ENCODE results near the gene SEMA5B.

Gene SEMA5B

GRCh38 chr3:123072564-123072963 lies 45.0 kb upstream of the SEMA5B start:
- H3K4me3 ChIP-seq (ENCODE audit: low read depth in 1 of 2, low read length in 1 of 2): no peak overlapping the region
- H3K27me3 ChIP-seq: peaks cover 7% of the 10 kb centered on the region
- no peaks in the 10 kb centered on the region for H3K36me3 ChIP-seq
- TF ChIP-seq CTCF (IDR thresholded peaks at IDR 0.05): no peak
- H3K4me1 ChIP-seq (ENCODE audit: control insufficient read depth in 1 of 2, insufficient read depth in 1 of 2, low read depth in 1 of 2, low read length in 1 of 2): peaks cover 14 to 17% of the 10 kb centered on the region in 2 experiments
- H3K9me3 ChIP-seq: no peaks in the 10 kb centered on the region
- H3K27ac ChIP-seq: peak overlapping the region; percentile 16

GRCh38 chr3:123072152-123072551 lies 44.6 kb upstream of the SEMA5B start:
- no peak for TF ChIP-seq CTCF (IDR thresholded peaks at IDR 0.05)
- peaks cover 18 to 21% of the 10 kb centered on the region in 2 experiments for H3K4me1 ChIP-seq (ENCODE audit: control insufficient read depth in 1 of 2, insufficient read depth in 1 of 2, low read depth in 1 of 2, low read length in 1 of 2)
- H3K27ac ChIP-seq: peak overlapping the region; percentile 16
- no peak overlapping the region for H3K4me3 ChIP-seq (ENCODE audit: low read depth in 1 of 2, low read length in 1 of 2)
- H3K36me3 ChIP-seq: no peaks in the 10 kb centered on the region
- H3K9me3 ChIP-seq: no peaks in the 10 kb centered on the region
- peaks cover 11% of the 10 kb centered on the region for H3K27me3 ChIP-seq

- H3K4me1 ChIP-seq (ENCODE audit: control insufficient read depth in 1 of 2, insufficient read depth in 1 of 2, low read depth in 1 of 2, low read length in 1 of 2): peaks cover 19 to 27% of the 10 kb centered on the region in 2 experiments
- H3K27ac ChIP-seq: no peak overlapping the region
Observed at GRCh38 chr3:123071581-123071980, 44.0 kb upstream of the SEMA5B start.

GRCh38 chr3:123071146-123071545 lies 43.6 kb upstream of the SEMA5B start:
- H3K27me3 ChIP-seq: peaks cover 21% of the 10 kb centered on the region
- H3K4me1 ChIP-seq (ENCODE audit: control insufficient read depth in 1 of 2, insufficient read depth in 1 of 2, low read depth in 1 of 2, low read length in 1 of 2): peaks cover 19 to 27% of the 10 kb centered on the region in 2 experiments
- H3K9me3 ChIP-seq: no peaks in the 10 kb centered on the region
- no peak overlapping the region for H3K4me3 ChIP-seq (ENCODE audit: low read depth in 1 of 2, low read length in 1 of 2)
- no peak for TF ChIP-seq CTCF (IDR thresholded peaks at IDR 0.05)
- no peak overlapping the region for H3K27ac ChIP-seq
- no peaks in the 10 kb centered on the region for H3K36me3 ChIP-seq

More at GRCh38 chr3:123071581-123071980, 44.0 kb upstream of the SEMA5B start:
- Histone ChIP-seq H3K4me3 (ENCODE audit: low read depth in 1 of 2, low read length in 1 of 2) (no peak overlapping the region), H3K27me3 (peaks cover 17% of the 10 kb centered on the region), H3K36me3 (no peaks in the 10 kb centered on the region), H3K9me3 (no peaks in the 10 kb centered on the region)
- no peak for TF ChIP-seq CTCF (IDR thresholded peaks at IDR 0.05)

- H3K4me1 ChIP-seq (ENCODE audit: control insufficient read depth in 1 of 2, insufficient read depth in 1 of 2, low read depth in 1 of 2, low read length in 1 of 2): peaks cover 19 to 27% of the 10 kb centered on the region in 2 experiments
- H3K36me3 ChIP-seq: no peaks in the 10 kb centered on the region
- TF ChIP-seq CTCF (IDR thresholded peaks at IDR 0.05): no peak
- no peak overlapping the region for H3K27ac ChIP-seq
- H3K4me3 ChIP-seq (ENCODE audit: low read depth in 1 of 2, low read length in 1 of 2): no peak overlapping the region
- no peaks in the 10 kb centered on the region for H3K9me3 ChIP-seq
- peaks cover 23% of the 10 kb centered on the region for H3K27me3 ChIP-seq
Observed at GRCh38 chr3:123070510-123070909, 42.9 kb upstream of the SEMA5B start.

Data from neutrophil (primary cell).